ENCODE data around the gene DNAI4. TPM values are rescaled to one million over a fixed set of nuclear protein-coding genes. Genes with fewer than 3 reads are reported as not detected.

The DNAI4 gene
- polyA plus RNA-seq, 3 donors: 0.09 TPM; not detected in 2

DNA sequence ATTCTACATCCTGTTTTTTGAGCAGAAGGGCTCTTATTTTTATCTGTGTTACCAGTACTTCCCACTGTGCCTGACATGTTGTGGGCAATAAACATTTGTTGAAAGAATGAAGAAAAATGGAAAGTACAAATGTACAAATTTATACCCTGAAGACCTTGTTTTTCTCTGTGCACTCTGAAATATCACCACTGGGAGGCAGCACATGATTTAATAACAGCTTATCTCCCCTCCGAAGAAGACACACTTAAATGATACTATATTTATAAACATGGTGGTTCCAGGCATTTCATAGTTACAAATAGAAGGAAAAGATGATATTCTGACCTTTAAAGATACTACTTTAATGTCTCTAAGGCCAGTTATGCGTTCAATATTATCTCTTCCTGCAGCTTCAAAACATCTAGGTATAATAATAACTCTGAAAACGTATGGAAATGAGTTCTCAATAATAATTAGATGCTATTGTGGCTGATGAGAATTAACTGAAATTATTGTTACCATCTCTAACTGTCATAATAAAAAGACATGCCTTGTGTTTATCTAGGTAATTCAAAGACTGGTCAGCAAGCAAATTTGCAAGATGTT, 159.6 kb downstream of the DNAI4 start:
- H3K4me2 ChIP-seq (replicated peaks; ENCODE audit: extremely low read depth, low read length, poor library complexity, severe bottlenecking): no peak overlapping the region
- H3K4me1 ChIP-seq (ENCODE audit: control insufficient read depth in 1 of 2, insufficient read depth in 2 of 2, low read length in 2 of 2): peaks cover 12 to 22% of the 10 kb centered on the region in 2 donors
- intact Hi-C loops (cut with micrococcal nuclease): loop anchor here in 1 of 2 donors (10.0 kb wide), 1 partner anchor 160 kb away; the partner anchor contains the start of genes DNAI4 and MIER1
- no peak overlapping the region for H2AFZ ChIP-seq (ENCODE audit: insufficient read depth, low read depth, low read length, poor library complexity, severe bottlenecking)
- Mint-ChIP-seq H3K9me3 (peaks cover 0 to 4% (median 0%) of the 10 kb centered on the region in 7 donors), H3K4me3 (no peak overlapping the region), H3K27ac (no peak overlapping the region), H3K4me1 (peaks cover 20% of the 10 kb centered on the region), H3K27me3 (ENCODE audit: low read depth in 3 of 3) (no peaks in the 10 kb centered on the region), H3K36me3 (no peaks in the 10 kb centered on the region)
- H3K79me2 ChIP-seq (ENCODE audit: insufficient read depth, low read length): no peaks in the 10 kb centered on the region
- no peaks in the 10 kb centered on the region for H3K36me3 ChIP-seq (replicated peaks in 1 of 2; ENCODE audit: control insufficient read depth in 1 of 2, insufficient read depth in 2 of 2, low read length in 2 of 2)
- TF ChIP-seq, protein P1, sequence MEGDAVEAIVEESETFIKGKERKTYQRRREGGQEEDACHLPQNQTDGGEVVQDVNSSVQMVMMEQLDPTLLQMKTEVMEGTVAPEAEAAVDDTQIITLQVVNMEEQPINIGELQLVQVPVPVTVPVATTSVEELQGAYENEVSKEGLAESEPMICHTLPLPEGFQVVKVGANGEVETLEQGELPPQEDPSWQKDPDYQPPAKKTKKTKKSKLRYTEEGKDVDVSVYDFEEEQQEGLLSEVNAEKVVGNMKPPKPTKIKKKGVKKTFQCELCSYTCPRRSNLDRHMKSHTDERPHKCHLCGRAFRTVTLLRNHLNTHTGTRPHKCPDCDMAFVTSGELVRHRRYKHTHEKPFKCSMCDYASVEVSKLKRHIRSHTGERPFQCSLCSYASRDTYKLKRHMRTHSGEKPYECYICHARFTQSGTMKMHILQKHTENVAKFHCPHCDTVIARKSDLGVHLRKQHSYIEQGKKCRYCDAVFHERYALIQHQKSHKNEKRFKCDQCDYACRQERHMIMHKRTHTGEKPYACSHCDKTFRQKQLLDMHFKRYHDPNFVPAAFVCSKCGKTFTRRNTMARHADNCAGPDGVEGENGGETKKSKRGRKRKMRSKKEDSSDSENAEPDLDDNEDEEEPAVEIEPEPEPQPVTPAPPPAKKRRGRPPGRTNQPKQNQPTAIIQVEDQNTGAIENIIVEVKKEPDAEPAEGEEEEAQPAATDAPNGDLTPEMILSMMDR (IDR thresholded peaks at IDR 0.05): peak; percentile 79
- H3K9ac ChIP-seq (ENCODE audit: insufficient read depth, low read length, poor library complexity, severe bottlenecking): no peak overlapping the region
- no peak overlapping the region for H3K27ac ChIP-seq (ENCODE audit: low read depth in 1 of 2, low read length in 2 of 2)
- H3K9me3 ChIP-seq (replicated peaks in 1 of 2; ENCODE audit: control insufficient read depth in 1 of 2, insufficient read depth in 1 of 2, low read length in 2 of 2): no peaks in the 10 kb centered on the region
- H4K20me1 ChIP-seq (ENCODE audit: insufficient read depth, low read length): no peaks in the 10 kb centered on the region
- peak; percentile 11 to 32 (median 26) for DNase-seq
- no peaks in the 10 kb centered on the region for H3K27me3 ChIP-seq (ENCODE audit: control insufficient read depth in 2 of 2, insufficient read depth in 2 of 2, low read length in 2 of 2)
- no peak overlapping the region for H3K4me3 ChIP-seq (replicated peaks in 1 of 3; ENCODE audit: low read depth in 2 of 3, low read length in 3 of 3)
- no CpG with 5 or more reads among the region's 3 CpGs for WGBS (ENCODE audit: insufficient coverage)

Other genes with a start within 250 kb of the DNAI4 start
- under 1 TPM; 0.08 to 0.54 (median 0.28) TPM for gene DYNLT5, start 172.4 kb downstream of the DNAI4 start, polyA plus RNA-seq
- gene INSL5, start 123.6 kb downstream of the DNAI4 start, polyA plus RNA-seq: not detected
- gene MIER1, start 134 bp upstream of the DNAI4 start, polyA plus RNA-seq: 10 to 100 TPM; 14.0 to 28.0 (median 21.9) TPM
- 1 to 10 TPM; 2.2 to 3.3 (median 2.7) TPM for gene SLC35D1, start 129.3 kb upstream of the DNAI4 start, polyA plus RNA-seq
- not detected for gene C1orf141, start 210.1 kb upstream of the DNAI4 start, polyA plus RNA-seq
- not detected for gene IL23R, start 241.6 kb upstream of the DNAI4 start, polyA plus RNA-seq